Fibroblast of the aortic adventitia (primary cell): ENCODE measurements around the gene ITSN1. TPM values are rescaled to one million over a fixed set of nuclear protein-coding genes. Genes with fewer than 3 reads are reported as not detected.

Experiments used
- DNase-seq: peaks from one replicate; pipeline ENCODE4 v3.0.0-alpha.2; 2010; ENCODE audit warnings: low read depth
- H3K4me3 ChIP-seq: 2 replicates; pipeline ENCODE4 v1.5.1; 2011; ENCODE audit warnings: low read depth, mild to moderate bottlenecking, control low read depth, low read length, moderate library complexity
- CTCF ChIP-seq: IDR thresholded peaks from 2 replicates; pipeline ENCODE4 v1.5.1; 2011; ENCODE audit warnings: mild to moderate bottlenecking, low read length, control low read depth, inconsistent platforms; ENCODE audit not compliant: insufficient read depth
- total RNA-seq: library from RNA; depleted of rRNA; stranded (reverse); fragments of >200 nt; gene quantifications from 2 replicates; pipeline ENCODE4 v1.2.3, GENCODE V29; 2012; ENCODE audit warnings: low replicate concordance

Gene ITSN1
- total RNA-seq, 1 donor, result 35.0 TPM

- H3K4me3 ChIP-seq, result peak overlapping the region; percentile 78
- TF ChIP-seq CTCF, result no peak
- no peak for DNase-seq
Observed at GRCh38 chr21:33643658-33644311, 1.5 kb downstream of the ITSN1 start.

GRCh38 chr21:33644383-33645074 is 2.2 kb downstream of the ITSN1 start:
- H3K4me3 ChIP-seq, result peak overlapping the region; percentile 78
- no peak for TF ChIP-seq CTCF
- peak; percentile 89 for DNase-seq

- TF ChIP-seq CTCF, result no peak
- no peak overlapping the region for H3K4me3 ChIP-seq
- DNase-seq, result no peak
Observed at GRCh38 chr21:33645730-33646129, 3.4 kb downstream of the ITSN1 start.

DNA sequence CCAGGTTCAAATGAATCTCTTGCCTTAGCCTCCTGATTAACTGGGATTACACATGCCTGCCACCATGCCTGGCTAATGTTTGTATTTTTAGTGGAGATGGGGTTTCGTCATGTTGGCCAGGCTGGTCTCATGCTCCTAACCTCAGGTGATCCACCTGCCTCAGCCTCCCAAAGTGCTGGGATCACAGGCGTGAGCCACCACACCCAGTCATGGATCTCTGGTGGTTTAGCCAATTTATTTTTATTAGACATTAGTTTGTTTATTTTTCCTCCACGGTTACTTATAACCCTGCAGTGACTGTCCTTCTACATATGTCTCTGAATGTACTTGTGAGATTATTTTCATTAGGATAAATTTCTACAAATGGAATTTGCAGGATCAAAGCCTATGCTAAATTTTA is 5.3 kb downstream of the ITSN1 start:
- no peak for DNase-seq
- no peak overlapping the region for H3K4me3 ChIP-seq
- TF ChIP-seq CTCF, result no peak

- no peak for TF ChIP-seq CTCF
- H3K4me3 ChIP-seq, result no peak overlapping the region
- no peak for DNase-seq
Observed at GRCh38 chr21:33648555-33648954, 6.3 kb downstream of the ITSN1 start.

GRCh38 chr21:33650230-33650629 is 7.9 kb downstream of the ITSN1 start:
- no peak for TF ChIP-seq CTCF
- no peak overlapping the region for H3K4me3 ChIP-seq
- DNase-seq, result no peak
